H1 (cell line): Measurements from ENCODE around the gene RERE. TPM values are rescaled to one million over a fixed set of nuclear protein-coding genes. Genes with fewer than 3 reads are reported as not detected.
A peak's percentile ranks its signal among the peaks of the same experiment; 100 is the strongest.

ENCODE experiments used
- CTCF ChIA-PET: fragments of 300-600 bp; sonication (Branson Sonifier 250); formaldehyde crosslinking; loops from one replicate; lab custom pipeline; 2021; ENCODE audit not compliant: partially characterized antibody; lab: Charles Lee
- POLR2A ChIA-PET: fragments of 300-600 bp; sonication (Branson Sonifier 250); formaldehyde crosslinking; loops from one replicate; lab custom pipeline; 2021; ENCODE audit warnings: inconsistent platforms; ENCODE audit not compliant: partially characterized antibody; lab: Charles Lee
- DNase-seq, 2 experiments: peaks; one replicate each; pipeline versions ENCODE4 v3.0.0 to v3.0.0-alpha.2; 2010 to 2022; ENCODE audit warnings: low spot score in 2 of 2, low read depth in 1 of 2, mixed read lengths in 1 of 2
- FAIRE-seq: peaks from 2 replicates; lab custom pipeline; 2011; peaks lifted over from hg19 to GRCh38; lab: Jason Lieb, UNC
- H2AFZ ChIP-seq: 2 replicates; pipeline ENCODE4 v1.8.1; 2012; ENCODE audit warnings: low read length, inconsistent platforms
- H2AK5ac ChIP-seq: 2 replicates; pipeline ENCODE4 v1.6.1; 2013; ENCODE audit warnings: low read depth, low read length
- H2BK120ac ChIP-seq: replicated peaks from 2 replicates; pipeline ENCODE3; 2013; ENCODE audit warnings: low read depth, low read length, inconsistent platforms
- H2BK12ac ChIP-seq: 2 replicates; pipeline ENCODE4 v1.6.1; 2013; ENCODE audit warnings: low read depth, low read length
- H2BK15ac ChIP-seq: 2 replicates; pipeline ENCODE4 v1.6.1; 2013; ENCODE audit warnings: low read length
- H2BK20ac ChIP-seq: 2 replicates; pipeline ENCODE4 v1.6.1; 2013; ENCODE audit warnings: low read length
- H2BK5ac ChIP-seq: 2 replicates; pipeline ENCODE4 v1.6.1; 2013; ENCODE audit warnings: low read depth, low read length
- H3K14ac ChIP-seq: 2 replicates; pipeline ENCODE4 v1.6.1; 2013; ENCODE audit warnings: inconsistent platforms; ENCODE audit not compliant: insufficient read length
- H3K18ac ChIP-seq: 2 replicates; pipeline ENCODE4 v1.6.1; 2013; ENCODE audit warnings: low read length; ENCODE audit errors: extremely low read depth
- H3K23ac ChIP-seq: 2 replicates; pipeline ENCODE4 v1.6.1; 2013; ENCODE audit warnings: inconsistent platforms; ENCODE audit not compliant: insufficient read length
- H3K23me2 ChIP-seq: 2 replicates; pipeline ENCODE4 v1.6.1; 2013; ENCODE audit warnings: low read depth, low read length
- H3K27ac ChIP-seq: 2 replicates; pipeline ENCODE4 v1.6.1; 2011; ENCODE audit warnings: low read depth, low read length, inconsistent platforms
- H3K27me3 ChIP-seq, 4 experiments: replicated peaks in 1 of 4; 1 replicate in 1 of 4; 2 replicates in 3 of 4; pipeline versions ENCODE4 v1.6.1 to v1.8.1; 2011 to 2013; ENCODE audit warnings: low read length in 3 of 4, mild to moderate bottlenecking in 3 of 4, inconsistent platforms in 2 of 4, mixed read lengths in 2 of 4, moderate library complexity in 1 of 4; ENCODE audit not compliant: control insufficient read depth in 3 of 4, insufficient read depth in 3 of 4; ENCODE audit errors: extremely low read depth in 1 of 4
- H3K36me3 ChIP-seq, 4 experiments: 2 replicates each; pipeline versions ENCODE4 v1.6.1 to v1.8.1; 2011 to 2013; ENCODE audit warnings: mild to moderate bottlenecking in 4 of 4, low read length in 3 of 4, moderate library complexity in 2 of 4, control low read depth in 1 of 4, inconsistent platforms in 1 of 4; ENCODE audit not compliant: insufficient read depth in 4 of 4, control insufficient read depth in 2 of 4
- H3K4ac ChIP-seq: replicated peaks from 2 replicates; pipeline ENCODE3; 2013; ENCODE audit warnings: low read length, low read depth, mixed read lengths, inconsistent platforms; ENCODE audit not compliant: insufficient read length
- H3K4me1 ChIP-seq, 4 experiments: replicated peaks in 1 of 4; 1 replicate in 1 of 4; 2 replicates in 3 of 4; pipeline versions ENCODE4 v1.6.1 to v1.8.1; 2011 to 2013; ENCODE audit warnings: low read length in 3 of 4, inconsistent platforms in 2 of 4, mixed read lengths in 1 of 4; ENCODE audit not compliant: insufficient read depth in 4 of 4, control insufficient read depth in 3 of 4
- H3K4me2 ChIP-seq, 2 experiments: 2 replicates each; pipeline versions ENCODE4 v1.6.1 to v1.8.1; 2011 to 2013; ENCODE audit warnings: low read depth in 2 of 2, low read length in 2 of 2, control low read depth in 1 of 2, inconsistent platforms in 1 of 2, mild to moderate bottlenecking in 1 of 2; ENCODE audit not compliant: insufficient read depth in 1 of 2
- H3K4me3 ChIP-seq, 4 experiments: fragments of 200-600, 300-600 bp in 1 of 4; sonication (generic), shearing (Covaris generic), sonication (Bioruptor Twin) in 1 of 4; 2 replicates each; pipeline versions ENCODE4 v1.5.1 to v1.8.1; 2011 to 2016; ENCODE audit warnings: low read length in 4 of 4, low read depth in 3 of 4, control low read depth in 2 of 4, inconsistent platforms in 2 of 4, mild to moderate bottlenecking in 2 of 4, mixed read lengths in 1 of 4, moderate library complexity in 1 of 4; ENCODE audit not compliant: insufficient read depth in 2 of 4; ENCODE audit errors: extremely low read depth in 1 of 4
- H3K56ac ChIP-seq: replicated peaks from 2 replicates; pipeline ENCODE3; 2013; ENCODE audit warnings: low read depth, mild to moderate bottlenecking, mixed read lengths, low read length, inconsistent platforms; ENCODE audit not compliant: insufficient read length
- H3K79me1 ChIP-seq: 2 replicates; pipeline ENCODE4 v1.6.1; 2013; ENCODE audit warnings: low read depth, low read length, control low read depth
- H3K79me2 ChIP-seq, 2 experiments: 2 replicates each; pipeline versions ENCODE4 v1.6.1 to v1.8.1; 2012 to 2013; ENCODE audit warnings: low read length in 2 of 2, mild to moderate bottlenecking in 2 of 2, inconsistent platforms in 1 of 2; ENCODE audit not compliant: insufficient read depth in 2 of 2, control insufficient read depth in 1 of 2
- H3K9ac ChIP-seq, 4 experiments: replicated peaks in 1 of 4; 1 replicate in 1 of 4; 2 replicates in 3 of 4; pipeline versions ENCODE4 v1.6.1 to v1.8.1; 2011 to 2013; ENCODE audit warnings: low read depth in 3 of 4, low read length in 3 of 4, control low read depth in 2 of 4, mild to moderate bottlenecking in 2 of 4, moderate library complexity in 2 of 4, inconsistent platforms in 1 of 4; ENCODE audit errors: extremely low read depth in 1 of 4
- H3K9me3 ChIP-seq, 2 experiments: 2 replicates each; pipeline versions ENCODE4 v1.6.1 to v1.8.1; 2012 to 2013; ENCODE audit warnings: mild to moderate bottlenecking in 2 of 2, moderate library complexity in 2 of 2, control low read depth in 1 of 2, inconsistent platforms in 1 of 2, low read depth in 1 of 2, low read length in 1 of 2, mixed read lengths in 1 of 2; ENCODE audit not compliant: insufficient read depth in 2 of 2
- H4K20me1 ChIP-seq, 2 experiments: replicated peaks in 1 of 2; 2 replicates each; pipeline versions ENCODE3 to v1.8.1; 2011 to 2013; ENCODE audit warnings: inconsistent platforms in 2 of 2, low read length in 2 of 2, mild to moderate bottlenecking in 1 of 2; ENCODE audit not compliant: insufficient read depth in 2 of 2, control insufficient read depth in 1 of 2
- H4K5ac ChIP-seq: 2 replicates; pipeline ENCODE4 v1.6.1; 2013; ENCODE audit warnings: low read length, low read depth, mixed read lengths, inconsistent platforms; ENCODE audit not compliant: insufficient read length
- H4K8ac ChIP-seq: 2 replicates; pipeline ENCODE4 v1.8.0; 2013; ENCODE audit warnings: mild to moderate bottlenecking, moderate library complexity, low read length, inconsistent platforms; ENCODE audit not compliant: insufficient read depth; ENCODE audit errors: extremely low read depth
- H4K91ac ChIP-seq: replicated peaks from 2 replicates; pipeline ENCODE3; 2013; ENCODE audit warnings: low read length, mixed read lengths, inconsistent platforms; ENCODE audit not compliant: insufficient read length
- CBX5 ChIP-seq: fragments of 300-800, 300-1000 bp; sonication (generic); IDR thresholded peaks from 2 replicates; pipeline ENCODE4 v1.7.1; 2016; ENCODE audit warnings: antibody characterized with exemption, low read length, low read depth
- CHD2 ChIP-seq: IDR thresholded peaks from 2 replicates; pipeline ENCODE4 v1.6.1; 2012; ENCODE audit warnings: low read length, improper control_type of control experiment
- CTCF ChIP-seq, 3 experiments: IDR thresholded peaks; 1 replicate in 2 of 3; 2 replicates in 1 of 3; pipeline versions ENCODE4 v1.5.1 to v1.6.1; 2011; ENCODE audit warnings: low read length in 3 of 3, mild to moderate bottlenecking in 3 of 3, inconsistent platforms in 2 of 3, low read depth in 1 of 3, moderate library complexity in 1 of 3; ENCODE audit not compliant: insufficient read depth in 1 of 3; ENCODE audit errors: control extremely low read depth in 1 of 3
- EGR1 ChIP-seq: IDR thresholded peaks from 2 replicates; pipeline ENCODE4 v1.6.1; 2011; ENCODE audit warnings: low read depth, low read length, borderline replicate concordance
- GABPA ChIP-seq: IDR thresholded peaks from 2 replicates; pipeline ENCODE4 v1.6.1; 2011; ENCODE audit warnings: mild to moderate bottlenecking, low read length, moderate library complexity, borderline replicate concordance; ENCODE audit not compliant: insufficient read depth
- GTF2F1 ChIP-seq: IDR thresholded peaks from 2 replicates; pipeline ENCODE4 v1.6.1; 2012; ENCODE audit warnings: low read depth, low read length, improper control_type of control experiment, borderline replicate concordance
- JUND ChIP-seq: IDR thresholded peaks from 2 replicates; pipeline ENCODE4 v1.6.1; 2011; ENCODE audit warnings: mild to moderate bottlenecking, improper control_type of control experiment, low read length
- KDM1A ChIP-seq: fragments of 200-600, 300-600 bp; sonication (generic); IDR thresholded peaks from 2 replicates; pipeline ENCODE4 v1.7.1; 2016; ENCODE audit warnings: mild to moderate bottlenecking, low read length, borderline replicate concordance
- PHF8 ChIP-seq: fragments of 200-600 bp; sonication (generic); conservative IDR thresholded peaks from 2 replicates; pipeline ENCODE4 v1.7.1; 2012; ENCODE audit warnings: low read depth, mild to moderate bottlenecking, inconsistent platforms, low read length, moderate library complexity
- RAD21 ChIP-seq, 2 experiments: IDR thresholded peaks in 1 of 2; conservative IDR thresholded peaks in 1 of 2; 2 replicates each; pipeline ENCODE4 v1.6.1; 2011; ENCODE audit warnings: low read depth in 2 of 2, low read length in 2 of 2, improper control_type of control experiment in 1 of 2, inconsistent platforms in 1 of 2, mild to moderate bottlenecking in 1 of 2, moderate library complexity in 1 of 2
- SP1 ChIP-seq: IDR thresholded peaks from 2 replicates; pipeline ENCODE4 v1.6.1; 2011; ENCODE audit warnings: low read depth, low read length
- WGBS, 2 experiments: shearing (Covaris generic) in 1 of 2; methylation state at CpG; one replicate each; pipeline versions ENCODE4 v1.1.6 to v1.1.7; 2013 to 2015; ENCODE audit warnings: low lambda C conversion rate in 2 of 2, mixed read lengths in 2 of 2, inconsistent platforms in 1 of 2, low coverage in 1 of 2, missing lambda C conversion rate in 1 of 2; ENCODE audit not compliant: insufficient replicate concordance in 2 of 2, insufficient coverage in 1 of 2, insufficient read length in 1 of 2; ENCODE audit errors: extremely low coverage in 1 of 2, missing lambda C conversion rate in 1 of 2; 5-methylcytosine and 5-hydroxymethylcytosine counted together
- polyA plus RNA-seq, 7 experiments: library from polyadenylated mRNA; depleted of rRNA in 3 of 7; stranded (reverse) in 5 of 7; unstranded in 2 of 7; fragments of >200 nt in 5 of 7; fragments of 200-250 nt in 2 of 7; gene quantifications; 1 replicate in 5 of 7; 2 replicates in 1 of 7; 4 replicates in 1 of 7; pipeline versions ENCODE4 v1.2.1 to v1.2.3, GENCODE V29; 2011 to 2013; ENCODE audit warnings: missing spikeins in 2 of 7, mixed read lengths in 2 of 7
- total RNA-seq: library from RNA; stranded (reverse); fragmentation: NEBNext Ultra II Directional; extraction: Animal tissue kit (Norgen Biotek cat#: 25700); gene quantifications from 2 replicates; pipeline ENCODE4 v1.2.1, GENCODE V29; 2021

RERE gene
- total and polyA plus RNA-seq, 2 of the 8 experiments (the other 6 are each of a cell fraction or from before 2014, with no cell fraction given): 15.3 to 142 TPM

DNA sequence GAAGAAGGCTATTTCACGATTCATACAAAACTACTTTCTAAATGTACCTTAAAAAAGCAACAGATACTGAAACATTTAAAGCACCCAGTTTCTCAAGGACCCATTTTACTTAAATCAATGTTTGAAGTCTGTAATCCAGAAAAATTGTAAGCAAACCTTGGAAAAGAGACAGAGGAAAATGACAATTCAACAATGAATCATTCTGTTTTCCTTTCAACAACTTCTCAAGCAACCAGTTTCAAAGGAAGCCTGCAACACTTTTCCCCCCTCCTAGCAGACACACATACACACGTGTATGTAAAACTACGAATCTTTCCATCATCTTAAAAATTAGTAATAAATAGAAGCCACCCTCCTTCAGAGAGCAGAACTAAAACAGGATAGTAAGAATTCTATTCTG lies 1.2 kb downstream of the RERE start:
- CTCF ChIA-PET: interaction anchor here (0.6 to 3.5 kb wide), 6 partner anchors 10 to 107 kb away, joined by 3 to 27 read pairs (median 4); no protein-coding TSS in a partner anchor
- FAIRE-seq: no peak
- no peak for TF ChIP-seq RAD21 (IDR thresholded peaks at IDR 0.05 in 1 of 2, conservative IDR thresholded peaks at IDR 0.05 in 1 of 2; ENCODE audit: low read depth in 2 of 2, low read length in 2 of 2)
- TF ChIP-seq GABPA: no peak
- TF ChIP-seq KDM1A: no peak
- TF ChIP-seq PHF8: no peak
- no peak for TF ChIP-seq CHD2
- TF ChIP-seq CTCF (IDR thresholded peaks at IDR 0.05; ENCODE audit: control extremely low read depth in 1 of 3, insufficient read depth in 1 of 3, low read depth in 1 of 3, low read length in 3 of 3): no peak
- no peak for TF ChIP-seq CBX5
- TF ChIP-seq EGR1: no peak
- TF ChIP-seq SP1: no peak
- no peak for TF ChIP-seq GTF2F1
- TF ChIP-seq JUND: no peak

More for the DNA sequence above, 1.2 kb downstream of the RERE start:
- Histone ChIP-seq H3K9me3 (no peaks in the 10 kb centered on the region), H3K56ac (no peak overlapping the region), H3K27ac (no peak overlapping the region), H3K4me1 (peaks cover 3 to 7% (median 4%) of the 10 kb centered on the region in 4 experiments; a peak in 5 of 7 replicates), H3K4me2 (peak overlapping the region; percentile 79 to 92), H4K5ac (no peak overlapping the region), H2AK5ac (no peak overlapping the region), H4K8ac (no peak overlapping the region), H4K91ac (no peak overlapping the region), H3K36me3 (no peaks in the 10 kb centered on the region), H2BK5ac (no peak overlapping the region), H4K20me1 (peaks cover 3 to 5% of the 10 kb centered on the region in 2 experiments), H2BK12ac (no peak overlapping the region), H3K4ac (no peak overlapping the region), H3K27me3 (no peaks in the 10 kb centered on the region), H3K79me1 (peaks cover 6% of the 10 kb centered on the region; the same call in 1 of the 2 replicates), H3K18ac (no peak overlapping the region), H3K14ac (no peak overlapping the region), H3K9ac (peak overlapping the region in 1 of 4 experiments; percentile 23; a peak in 1 of 7 replicates), H2BK20ac (no peak overlapping the region), H3K79me2 (peaks cover 18 to 57% of the 10 kb centered on the region in 2 experiments), H3K23ac (no peak overlapping the region), H3K4me3 (peak overlapping the region; percentile 89 to 95 (median 92)), H3K23me2 (peaks cover 5% of the 10 kb centered on the region), H2AFZ (no peak overlapping the region), H2BK120ac (no peak overlapping the region), H2BK15ac (no peak overlapping the region)
- POLR2A ChIA-PET: interaction anchor here (0.7 to 1.8 kb wide), 3 partner anchors 47 to 114 kb away, joined by 3 to 8 read pairs (median 4); no protein-coding TSS in a partner anchor
- no peak for DNase-seq
- 23% methylated on average over 3 of the region's 3 CpGs; no CpG with 5 or more reads in 1 of the 2 experiments for WGBS, 2 experiments
